Measurements from ENCODE around the gene ARPC5L. TPM values are rescaled to one million over a fixed set of nuclear protein-coding genes. Genes with fewer than 3 reads are reported as not detected.
A peak's percentile ranks its signal among the peaks of the same experiment; 100 is the strongest.

ARPC5L gene
- total and polyA plus RNA-seq, 7 experiments from 2014 or later, result 20.0 to 66.1 (median 36.3) TPM

GRCh38 chr9:124849801-124850200 is 12.1 kb upstream of the ARPC5L start:
- ChIA-PET CTCF (no interaction called here), POLR2A (no interaction called here)
- Mint-ChIP-seq H3K9me3 (no peaks in the 10 kb centered on the region), H3K27me3 (peaks cover 8 to 23% (median 15%) of the 10 kb centered on the region in 5 donors), H3K4me1 (peaks cover 4 to 9% (median 6%) of the 10 kb centered on the region in 7 donors), H3K36me3 (no peaks in the 10 kb centered on the region), H3K4me3 (no peak overlapping the region), H3K27ac (no peak overlapping the region)
- ATAC-seq (no peak), DNase-seq (no peak)
- H3K4me3 ChIP-seq (ENCODE audit: low read length), result no peak overlapping the region
- H3K9me3 ChIP-seq (ENCODE audit: control insufficient read depth in 2 of 3, low read length in 3 of 3), result no peaks in the 10 kb centered on the region
- no peaks in the 10 kb centered on the region for H3K36me3 ChIP-seq (ENCODE audit: control insufficient read depth in 2 of 3, insufficient read depth in 3 of 3, low read length in 3 of 3)
- peaks cover 8% of the 10 kb centered on the region in 2 donors for H3K4me1 ChIP-seq (ENCODE audit: control insufficient read depth in 2 of 2, insufficient read depth in 2 of 2, low read length in 2 of 2)
- H3K27me3 ChIP-seq (ENCODE audit: control insufficient read depth in 2 of 2, insufficient read depth in 2 of 2, low read length in 2 of 2), result no peaks in the 10 kb centered on the region
- H3K27ac ChIP-seq (ENCODE audit: low read depth, low read length), result no peak overlapping the region
- intact Hi-C loops (cut with micrococcal nuclease), result loop anchor here (5.0 to 10.0 kb wide), 5 partner anchors 235 to 1582 kb away; partner anchors contain the start of genes PSMB7 (in 1 of the 2), SCAI (in 1 of the 2) and STRBP (in 1 of the 2)

GRCh38 chr9:124852121-124852828 is 9.7 kb upstream of the ARPC5L start:
- ChIA-PET CTCF (interaction anchor here (0.6 to 5.4 kb wide), 11 partner anchors 10 to 1076 kb away, joined by 3 to 66 read pairs (median 3); partner anchors contain the start of genes ARPC5L, NR6A1, OLFML2A and RPL35), POLR2A (interaction anchor here (1.5 to 2.9 kb wide), 3 partner anchors 9 to 83 kb away, joined by 3 to 14 read pairs (median 7); partner anchors contain the start of genes ARPC5L, NR6A1 and RPL35)
- Histone ChIP-seq H3K27ac (ENCODE audit: low read depth, low read length) (no peak overlapping the region), H3K27me3 (ENCODE audit: control insufficient read depth in 2 of 2, insufficient read depth in 2 of 2, low read length in 2 of 2) (no peaks in the 10 kb centered on the region), H3K4me3 (ENCODE audit: low read length) (peak overlapping the region; percentile 50), H3K4me1 (ENCODE audit: control insufficient read depth in 2 of 2, insufficient read depth in 2 of 2, low read length in 2 of 2) (peaks cover 8% of the 10 kb centered on the region in 2 donors), H3K36me3 (ENCODE audit: control insufficient read depth in 2 of 3, insufficient read depth in 3 of 3, low read length in 3 of 3) (peaks cover 0 to 10% (median under 1%) of the 10 kb centered on the region in 3 experiments), H3K9me3 (ENCODE audit: control insufficient read depth in 2 of 3, low read length in 3 of 3) (no peaks in the 10 kb centered on the region)
- no peaks in the 10 kb centered on the region for H3K9me3 Mint-ChIP-seq
- DNase-seq, result no peak
- H3K36me3 Mint-ChIP-seq, result peaks cover 0 to 2% (median 0%) of the 10 kb centered on the region in 5 donors
- ATAC-seq, result no peak
- intact Hi-C loops (cut with micrococcal nuclease), result loop anchor here (2.0 to 10.0 kb wide), 8 partner anchors 43 to 1585 kb away; partner anchors contain the start of genes PSMB7 (in 1 of the 2), SCAI (in 1 of the 2) and STRBP (in 1 of the 2)
- peak overlapping the region in 7 of 10 donors; percentile 6 to 79 (median 68) for H3K4me3 Mint-ChIP-seq
- H3K27ac Mint-ChIP-seq, result no peak overlapping the region
- H3K27me3 Mint-ChIP-seq, result peaks cover 6 to 21% (median 12%) of the 10 kb centered on the region in 5 donors
- peaks cover 4 to 12% (median 6%) of the 10 kb centered on the region in 7 donors for H3K4me1 Mint-ChIP-seq

DNA sequence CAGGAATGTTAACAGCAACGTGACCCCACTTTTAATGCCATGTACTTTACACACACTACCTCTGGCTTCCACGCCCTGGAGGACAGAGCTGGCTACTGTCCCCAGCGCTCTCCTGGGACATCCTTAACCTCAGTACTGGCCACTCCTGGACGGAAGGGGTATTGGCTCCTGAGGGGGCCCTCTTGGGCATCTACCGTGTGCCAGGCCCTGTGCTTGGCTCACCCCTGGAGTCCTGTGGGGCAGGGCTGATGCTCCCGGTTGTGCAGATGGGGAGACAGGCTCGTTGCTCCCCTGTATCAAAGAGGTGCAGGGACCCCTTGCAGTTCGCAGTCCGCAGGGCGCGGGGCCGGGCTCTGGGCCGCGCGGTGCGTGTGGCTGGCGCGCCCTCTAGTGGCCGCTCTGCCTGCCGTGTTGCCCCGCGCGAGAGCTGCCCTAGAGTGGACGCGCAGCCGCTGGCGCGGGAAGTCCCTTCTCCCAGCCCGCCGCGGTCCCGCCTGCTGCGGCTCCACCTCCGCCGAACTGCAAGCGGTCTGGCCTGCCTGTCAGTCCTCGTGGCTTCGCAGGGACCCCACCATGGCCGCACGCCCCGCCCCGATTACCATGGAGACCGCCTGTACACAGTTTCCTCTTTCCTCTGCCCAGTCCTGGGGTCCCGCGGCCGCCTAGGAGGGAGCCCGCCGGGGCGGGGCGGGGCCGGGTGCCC is 8.9 kb upstream of the ARPC5L start, which contains the start of gene WDR38:
TSS of gene WDR38 (plus strand) at position 632 of the 703 bp plus-strand sequence. CDS start 72 bp downstream, outside the sequence.
- H3K4me3 ChIP-seq (ENCODE audit: low read length), result peak within 1 kb of the TSS; percentile 50
- Mint-ChIP-seq H3K36me3 (peaks cover 0 to 7% (median 0%) of the 10 kb centered on the region in 5 donors), H3K4me1 (peaks cover 4 to 14% (median 6%) of the 10 kb centered on the region in 7 donors), H3K9me3 (no peaks in the 10 kb centered on the region), H3K4me3 (peak within 1 kb of the TSS in 9 of 10 donors; percentile 64 to 79 (median 68)), H3K27me3 (peaks cover 5 to 16% (median 9%) of the 10 kb centered on the region in 5 donors), H3K27ac (peak within 1 kb of the TSS in 3 of 9 donors; percentile 9 to 23 (median 19))
- ChIA-PET POLR2A (interaction anchor here (0.6 to 2.9 kb wide), 5 partner anchors 9 to 392 kb away, joined by 3 to 14 read pairs (median 5); partner anchors contain the start of genes ARPC5L, NR6A1 and RPL35), CTCF (interaction anchor here (0.7 to 5.4 kb wide), 14 partner anchors 9 to 287 kb away, joined by 3 to 66 read pairs (median 3); partner anchors contain the start of genes ARPC5L, NR6A1, OLFML2A and RPL35)
- ATAC-seq (peak; percentile 95), DNase-seq (peak; percentile 55 to 86 (median 76))
- H3K9me3 ChIP-seq (ENCODE audit: control insufficient read depth in 2 of 3, low read length in 3 of 3), result no peaks in the 10 kb centered on the region
- peak within 1 kb of the TSS; percentile 46 for H3K27ac ChIP-seq (ENCODE audit: low read depth, low read length)
- H3K4me1 ChIP-seq (ENCODE audit: control insufficient read depth in 2 of 2, insufficient read depth in 2 of 2, low read length in 2 of 2), result peaks cover 8% of the 10 kb centered on the region in 2 donors
- H3K36me3 ChIP-seq (ENCODE audit: control insufficient read depth in 2 of 3, insufficient read depth in 3 of 3, low read length in 3 of 3), result peaks cover 0 to 17% (median 6%) of the 10 kb centered on the region in 3 experiments
- intact Hi-C loops (cut with micrococcal nuclease), result loop anchor here (1.0 to 10.0 kb wide), 13 partner anchors 9 to 1586 kb away; partner anchors contain the start of genes ARPC5L (in 1 of the 2), PSMB7 (in 1 of the 2), SCAI (in 1 of the 2) and STRBP (in 1 of the 2)
- no peaks in the 10 kb centered on the region for H3K27me3 ChIP-seq (ENCODE audit: control insufficient read depth in 2 of 2, insufficient read depth in 2 of 2, low read length in 2 of 2)

DNA sequence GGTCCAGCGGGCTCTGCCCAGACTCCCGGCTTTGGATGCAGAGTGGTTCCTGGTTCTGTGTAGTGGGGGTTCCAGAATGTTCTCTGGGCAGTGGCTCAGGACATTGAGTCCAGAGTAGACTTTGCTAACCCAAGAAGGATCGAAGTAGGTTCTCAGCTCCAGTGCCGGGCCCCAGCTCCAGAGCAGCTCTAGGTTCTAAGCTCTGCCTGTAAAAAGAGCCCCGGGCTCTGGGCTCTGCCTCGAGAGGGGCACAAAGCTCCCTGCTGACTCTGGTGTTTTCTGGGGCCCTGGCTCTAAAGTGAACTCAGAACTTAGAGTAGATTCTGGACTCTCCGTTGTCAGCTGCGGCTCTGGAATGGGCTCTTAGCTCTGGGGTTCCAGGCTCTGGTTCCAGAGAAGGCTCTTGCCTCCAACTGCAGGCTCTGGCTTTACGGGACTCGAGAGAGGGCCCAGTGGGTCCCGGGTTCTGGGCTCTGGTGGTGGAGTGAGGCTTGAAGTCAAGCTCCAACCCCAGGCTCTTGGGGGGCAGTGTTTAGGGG is 8.3 kb upstream of the ARPC5L start:
- ATAC-seq, result no peak
- Histone ChIP-seq H3K36me3 (ENCODE audit: control insufficient read depth in 2 of 3, insufficient read depth in 3 of 3, low read length in 3 of 3) (peaks cover 0 to 24% (median 6%) of the 10 kb centered on the region in 3 experiments), H3K4me3 (ENCODE audit: low read length) (no peak overlapping the region), H3K9me3 (ENCODE audit: control insufficient read depth in 2 of 3, low read length in 3 of 3) (no peaks in the 10 kb centered on the region), H3K4me1 (ENCODE audit: control insufficient read depth in 2 of 2, insufficient read depth in 2 of 2, low read length in 2 of 2) (peaks cover 8% of the 10 kb centered on the region in 2 donors), H3K27me3 (ENCODE audit: control insufficient read depth in 2 of 2, insufficient read depth in 2 of 2, low read length in 2 of 2) (no peaks in the 10 kb centered on the region), H3K27ac (ENCODE audit: low read depth, low read length) (peak overlapping the region; percentile 46)
- peaks cover 0 to 9% (median 0%) of the 10 kb centered on the region in 5 donors for H3K36me3 Mint-ChIP-seq
- intact Hi-C loops (cut with micrococcal nuclease), result loop anchor here (1.0 to 10.0 kb wide), 13 partner anchors 9 to 1586 kb away; partner anchors contain the start of genes ARPC5L (in 1 of the 2), PSMB7 (in 1 of the 2), SCAI (in 1 of the 2) and STRBP (in 1 of the 2)
- CTCF ChIA-PET, result interaction anchor here (0.8 to 5.4 kb wide), 9 partner anchors 16 to 237 kb away, joined by 3 to 66 read pairs (median 3); partner anchors contain the start of genes NR6A1 and OLFML2A
- POLR2A ChIA-PET, result interaction anchor here (0.6 to 2.9 kb wide), 4 partner anchors 8 to 392 kb away, joined by 3 to 14 read pairs (median 6); partner anchors contain the start of genes ARPC5L, NR6A1 and RPL35
- peaks cover 5 to 11% (median 9%) of the 10 kb centered on the region in 5 donors for H3K27me3 Mint-ChIP-seq
- no peak for DNase-seq
- H3K9me3 Mint-ChIP-seq, result no peaks in the 10 kb centered on the region
- no peak overlapping the region for H3K27ac Mint-ChIP-seq
- H3K4me1 Mint-ChIP-seq, result peaks cover 4 to 18% (median 6%) of the 10 kb centered on the region in 7 donors
- peak overlapping the region in 9 of 10 donors; percentile 54 to 75 (median 67) for H3K4me3 Mint-ChIP-seq

DNA sequence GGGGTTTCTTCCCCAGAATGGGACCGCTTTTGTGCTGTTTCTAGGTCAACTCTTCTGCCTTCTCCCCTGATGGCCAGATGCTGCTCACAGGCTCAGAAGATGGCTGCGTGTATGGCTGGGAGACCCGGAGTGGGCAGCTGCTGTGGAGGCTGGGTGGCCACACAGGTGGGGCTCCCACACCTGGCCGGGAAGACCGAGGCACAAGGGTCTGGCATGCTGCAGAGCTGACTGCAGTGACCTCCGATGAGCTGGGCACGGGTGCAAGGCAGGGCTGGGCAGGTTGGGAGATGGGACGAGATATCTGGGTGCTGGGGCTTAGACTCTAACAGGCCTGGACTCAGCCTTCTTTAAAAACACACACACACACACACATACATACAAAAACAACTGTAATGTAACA is 7.8 kb upstream of the ARPC5L start:
- peak overlapping the region in 4 of 10 donors; percentile 1 to 75 (median 68) for H3K4me3 Mint-ChIP-seq
- POLR2A ChIA-PET, result interaction anchor here (0.9 to 2.9 kb wide), 4 partner anchors 7 to 388 kb away, joined by 3 to 14 read pairs (median 5); partner anchors contain the start of genes ARPC5L, NR6A1 and RPL35

More for the DNA sequence above, 7.8 kb upstream of the ARPC5L start:
- ATAC-seq (no peak), DNase-seq (no peak)
- intact Hi-C loops (cut with micrococcal nuclease), result loop anchor here (5.0 to 10.0 kb wide), 5 partner anchors 239 to 1587 kb away; partner anchors contain the start of genes PSMB7 (in 1 of the 2), SCAI (in 1 of the 2) and STRBP (in 1 of the 2)
- Histone ChIP-seq H3K36me3 (ENCODE audit: control insufficient read depth in 2 of 3, insufficient read depth in 3 of 3, low read length in 3 of 3) (peaks cover 0 to 29% (median 6%) of the 10 kb centered on the region in 3 experiments), H3K4me3 (ENCODE audit: low read length) (no peak overlapping the region), H3K27me3 (ENCODE audit: control insufficient read depth in 2 of 2, insufficient read depth in 2 of 2, low read length in 2 of 2) (no peaks in the 10 kb centered on the region), H3K4me1 (ENCODE audit: control insufficient read depth in 2 of 2, insufficient read depth in 2 of 2, low read length in 2 of 2) (peaks cover 8% of the 10 kb centered on the region in 2 donors), H3K27ac (ENCODE audit: low read depth, low read length) (no peak overlapping the region), H3K9me3 (ENCODE audit: control insufficient read depth in 2 of 3, low read length in 3 of 3) (no peaks in the 10 kb centered on the region)
- Mint-ChIP-seq H3K27me3 (peaks cover 5 to 11% (median 9%) of the 10 kb centered on the region in 5 donors), H3K4me1 (peaks cover 4 to 18% (median 6%) of the 10 kb centered on the region in 7 donors), H3K9me3 (no peaks in the 10 kb centered on the region), H3K27ac (peak overlapping the region in 2 of 9 donors; percentile 9 to 23), H3K36me3 (peaks cover 0 to 13% (median 0%) of the 10 kb centered on the region in 5 donors)
- CTCF ChIA-PET, result interaction anchor here (0.9 to 5.4 kb wide), 6 partner anchors 38 to 143 kb away, joined by 3 to 66 read pairs (median 3); partner anchors contain the start of genes NR6A1 and OLFML2A
